H1 (cell line): ENCODE measurements around the gene ATP2B3. TPM values are rescaled to one million over a fixed set of nuclear protein-coding genes. Genes with fewer than 3 reads are reported as not detected.

Source experiments
- CTCF ChIA-PET: fragments of 300-600 bp; sonication (Branson Sonifier 250); formaldehyde crosslinking; loops from one replicate; lab custom pipeline; 2021; ENCODE audit not compliant: partially characterized antibody; lab: Charles Lee
- POLR2A ChIA-PET: fragments of 300-600 bp; sonication (Branson Sonifier 250); formaldehyde crosslinking; loops from one replicate; lab custom pipeline; 2021; ENCODE audit warnings: inconsistent platforms; ENCODE audit not compliant: partially characterized antibody; lab: Charles Lee
- DNase-seq, 2 experiments: peaks; one replicate each; pipeline versions ENCODE4 v3.0.0 to v3.0.0-alpha.2; 2010 to 2022; ENCODE audit warnings: low spot score in 2 of 2, low read depth in 1 of 2, mixed read lengths in 1 of 2
- FAIRE-seq: peaks from 2 replicates; lab custom pipeline; 2011; peaks lifted over from hg19 to GRCh38; lab: Jason Lieb, UNC
- H2AFZ ChIP-seq: 2 replicates; pipeline ENCODE4 v1.8.1; 2012; ENCODE audit warnings: low read length, inconsistent platforms
- H2AK5ac ChIP-seq: 2 replicates; pipeline ENCODE4 v1.6.1; 2013; ENCODE audit warnings: low read depth, low read length
- H2BK120ac ChIP-seq: replicated peaks from 2 replicates; pipeline ENCODE3; 2013; ENCODE audit warnings: low read depth, low read length, inconsistent platforms
- H2BK12ac ChIP-seq: 2 replicates; pipeline ENCODE4 v1.6.1; 2013; ENCODE audit warnings: low read depth, low read length
- H2BK15ac ChIP-seq: 2 replicates; pipeline ENCODE4 v1.6.1; 2013; ENCODE audit warnings: low read length
- H2BK20ac ChIP-seq: 2 replicates; pipeline ENCODE4 v1.6.1; 2013; ENCODE audit warnings: low read length
- H2BK5ac ChIP-seq: 2 replicates; pipeline ENCODE4 v1.6.1; 2013; ENCODE audit warnings: low read depth, low read length
- H3K14ac ChIP-seq: 2 replicates; pipeline ENCODE4 v1.6.1; 2013; ENCODE audit warnings: inconsistent platforms; ENCODE audit not compliant: insufficient read length
- H3K18ac ChIP-seq: 2 replicates; pipeline ENCODE4 v1.6.1; 2013; ENCODE audit warnings: low read length; ENCODE audit errors: extremely low read depth
- H3K23ac ChIP-seq: 2 replicates; pipeline ENCODE4 v1.6.1; 2013; ENCODE audit warnings: inconsistent platforms; ENCODE audit not compliant: insufficient read length
- H3K23me2 ChIP-seq: 2 replicates; pipeline ENCODE4 v1.6.1; 2013; ENCODE audit warnings: low read depth, low read length
- H3K27ac ChIP-seq: 2 replicates; pipeline ENCODE4 v1.6.1; 2011; ENCODE audit warnings: low read depth, low read length, inconsistent platforms
- H3K27me3 ChIP-seq, 4 experiments: replicated peaks in 1 of 4; 1 replicate in 1 of 4; 2 replicates in 3 of 4; pipeline versions ENCODE4 v1.6.1 to v1.8.1; 2011 to 2013; ENCODE audit warnings: low read length in 3 of 4, mild to moderate bottlenecking in 3 of 4, inconsistent platforms in 2 of 4, mixed read lengths in 2 of 4, moderate library complexity in 1 of 4; ENCODE audit not compliant: control insufficient read depth in 3 of 4, insufficient read depth in 3 of 4; ENCODE audit errors: extremely low read depth in 1 of 4
- H3K36me3 ChIP-seq, 4 experiments: 2 replicates each; pipeline versions ENCODE4 v1.6.1 to v1.8.1; 2011 to 2013; ENCODE audit warnings: mild to moderate bottlenecking in 4 of 4, low read length in 3 of 4, moderate library complexity in 2 of 4, control low read depth in 1 of 4, inconsistent platforms in 1 of 4; ENCODE audit not compliant: insufficient read depth in 4 of 4, control insufficient read depth in 2 of 4
- H3K4ac ChIP-seq: replicated peaks from 2 replicates; pipeline ENCODE3; 2013; ENCODE audit warnings: low read length, low read depth, mixed read lengths, inconsistent platforms; ENCODE audit not compliant: insufficient read length
- H3K4me1 ChIP-seq, 4 experiments: replicated peaks in 1 of 4; 1 replicate in 1 of 4; 2 replicates in 3 of 4; pipeline versions ENCODE4 v1.6.1 to v1.8.1; 2011 to 2013; ENCODE audit warnings: low read length in 3 of 4, inconsistent platforms in 2 of 4, mixed read lengths in 1 of 4; ENCODE audit not compliant: insufficient read depth in 4 of 4, control insufficient read depth in 3 of 4
- H3K4me2 ChIP-seq, 2 experiments: 2 replicates each; pipeline versions ENCODE4 v1.6.1 to v1.8.1; 2011 to 2013; ENCODE audit warnings: low read depth in 2 of 2, low read length in 2 of 2, control low read depth in 1 of 2, inconsistent platforms in 1 of 2, mild to moderate bottlenecking in 1 of 2; ENCODE audit not compliant: insufficient read depth in 1 of 2
- H3K4me3 ChIP-seq, 4 experiments: fragments of 200-600, 300-600 bp in 1 of 4; sonication (generic), shearing (Covaris generic), sonication (Bioruptor Twin) in 1 of 4; 2 replicates each; pipeline versions ENCODE4 v1.5.1 to v1.8.1; 2011 to 2016; ENCODE audit warnings: low read length in 4 of 4, low read depth in 3 of 4, control low read depth in 2 of 4, inconsistent platforms in 2 of 4, mild to moderate bottlenecking in 2 of 4, mixed read lengths in 1 of 4, moderate library complexity in 1 of 4; ENCODE audit not compliant: insufficient read depth in 2 of 4; ENCODE audit errors: extremely low read depth in 1 of 4
- H3K56ac ChIP-seq: replicated peaks from 2 replicates; pipeline ENCODE3; 2013; ENCODE audit warnings: low read depth, mild to moderate bottlenecking, mixed read lengths, low read length, inconsistent platforms; ENCODE audit not compliant: insufficient read length
- H3K79me1 ChIP-seq: 2 replicates; pipeline ENCODE4 v1.6.1; 2013; ENCODE audit warnings: low read depth, low read length, control low read depth
- H3K79me2 ChIP-seq, 2 experiments: 2 replicates each; pipeline versions ENCODE4 v1.6.1 to v1.8.1; 2012 to 2013; ENCODE audit warnings: low read length in 2 of 2, mild to moderate bottlenecking in 2 of 2, inconsistent platforms in 1 of 2; ENCODE audit not compliant: insufficient read depth in 2 of 2, control insufficient read depth in 1 of 2
- H3K9ac ChIP-seq, 4 experiments: replicated peaks in 1 of 4; 1 replicate in 1 of 4; 2 replicates in 3 of 4; pipeline versions ENCODE4 v1.6.1 to v1.8.1; 2011 to 2013; ENCODE audit warnings: low read depth in 3 of 4, low read length in 3 of 4, control low read depth in 2 of 4, mild to moderate bottlenecking in 2 of 4, moderate library complexity in 2 of 4, inconsistent platforms in 1 of 4; ENCODE audit errors: extremely low read depth in 1 of 4
- H3K9me3 ChIP-seq, 2 experiments: 2 replicates each; pipeline versions ENCODE4 v1.6.1 to v1.8.1; 2012 to 2013; ENCODE audit warnings: mild to moderate bottlenecking in 2 of 2, moderate library complexity in 2 of 2, control low read depth in 1 of 2, inconsistent platforms in 1 of 2, low read depth in 1 of 2, low read length in 1 of 2, mixed read lengths in 1 of 2; ENCODE audit not compliant: insufficient read depth in 2 of 2
- H4K20me1 ChIP-seq, 2 experiments: replicated peaks in 1 of 2; 2 replicates each; pipeline versions ENCODE3 to v1.8.1; 2011 to 2013; ENCODE audit warnings: inconsistent platforms in 2 of 2, low read length in 2 of 2, mild to moderate bottlenecking in 1 of 2; ENCODE audit not compliant: insufficient read depth in 2 of 2, control insufficient read depth in 1 of 2
- H4K5ac ChIP-seq: 2 replicates; pipeline ENCODE4 v1.6.1; 2013; ENCODE audit warnings: low read length, low read depth, mixed read lengths, inconsistent platforms; ENCODE audit not compliant: insufficient read length
- H4K8ac ChIP-seq: 2 replicates; pipeline ENCODE4 v1.8.0; 2013; ENCODE audit warnings: mild to moderate bottlenecking, moderate library complexity, low read length, inconsistent platforms; ENCODE audit not compliant: insufficient read depth; ENCODE audit errors: extremely low read depth
- H4K91ac ChIP-seq: replicated peaks from 2 replicates; pipeline ENCODE3; 2013; ENCODE audit warnings: low read length, mixed read lengths, inconsistent platforms; ENCODE audit not compliant: insufficient read length
- CHD1 ChIP-seq: IDR thresholded peaks from 2 replicates; pipeline ENCODE4 v1.6.1; 2012; ENCODE audit warnings: low read depth, low read length, improper control_type of control experiment
- FOSL1 ChIP-seq: IDR thresholded peaks from 2 replicates; pipeline ENCODE4 v1.6.1; 2011; ENCODE audit warnings: mild to moderate bottlenecking, low read depth, low read length, moderate library complexity; ENCODE audit not compliant: insufficient read depth
- NRF1 ChIP-seq: IDR thresholded peaks from 2 replicates; pipeline ENCODE4 v1.6.1; 2011; ENCODE audit warnings: mild to moderate bottlenecking, low read depth, low read length, improper control_type of control experiment
- WGBS, 2 experiments: shearing (Covaris generic) in 1 of 2; methylation state at CpG; one replicate each; pipeline versions ENCODE4 v1.1.6 to v1.1.7; 2013 to 2015; ENCODE audit warnings: low lambda C conversion rate in 2 of 2, mixed read lengths in 2 of 2, inconsistent platforms in 1 of 2, low coverage in 1 of 2, missing lambda C conversion rate in 1 of 2; ENCODE audit not compliant: insufficient replicate concordance in 2 of 2, insufficient coverage in 1 of 2, insufficient read length in 1 of 2; ENCODE audit errors: extremely low coverage in 1 of 2, missing lambda C conversion rate in 1 of 2; 5-methylcytosine and 5-hydroxymethylcytosine counted together
- polyA plus RNA-seq, 7 experiments: library from polyadenylated mRNA; depleted of rRNA in 3 of 7; stranded (reverse) in 5 of 7; unstranded in 2 of 7; fragments of >200 nt in 5 of 7; fragments of 200-250 nt in 2 of 7; gene quantifications; 1 replicate in 5 of 7; 2 replicates in 1 of 7; 4 replicates in 1 of 7; pipeline versions ENCODE4 v1.2.1 to v1.2.3, GENCODE V29; 2011 to 2013; ENCODE audit warnings: missing spikeins in 2 of 7, mixed read lengths in 2 of 7
- total RNA-seq: library from RNA; stranded (reverse); fragmentation: NEBNext Ultra II Directional; extraction: Animal tissue kit (Norgen Biotek cat#: 25700); gene quantifications from 2 replicates; pipeline ENCODE4 v1.2.1, GENCODE V29; 2021

The ATP2B3 gene
- total and polyA plus RNA-seq, 2 of the 8 experiments (the other 6 are each of a cell fraction or from before 2014, with no cell fraction given), result 0.14 to 0.19 TPM

DNA sequence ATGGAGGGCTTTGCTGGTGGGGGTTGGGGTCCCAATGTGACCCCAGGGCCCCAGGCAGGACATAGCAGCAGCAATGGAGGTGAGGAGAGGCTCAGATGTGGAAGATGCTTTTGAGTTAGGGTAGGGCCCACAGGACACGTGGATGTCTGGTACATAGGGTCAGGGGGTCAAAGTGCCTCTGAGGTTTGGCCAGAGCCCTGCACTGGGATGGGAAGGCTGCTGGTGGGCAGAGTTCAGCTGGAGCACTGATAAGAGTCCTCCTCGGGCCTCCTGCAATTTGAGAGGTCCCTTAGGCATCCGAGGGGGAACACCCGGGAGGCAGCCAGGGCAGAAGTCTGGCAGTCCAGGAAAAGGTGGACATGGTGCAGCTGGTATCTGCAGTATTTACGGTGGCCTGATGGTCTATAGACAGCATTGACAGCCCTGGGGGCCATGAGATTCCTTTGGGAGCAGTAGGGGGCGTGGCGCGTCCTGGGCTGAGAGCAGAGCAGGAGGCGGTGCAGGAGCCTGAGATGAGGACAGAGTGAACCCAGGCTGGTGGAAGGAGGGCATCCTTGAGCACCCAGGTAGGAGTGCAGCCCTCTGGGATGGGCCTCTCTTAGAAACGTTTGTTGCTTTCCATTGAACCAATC is 58.9 kb downstream of the ATP2B3 start:
- H2BK15ac ChIP-seq, result no peak overlapping the region
- H3K14ac ChIP-seq, result no peak overlapping the region
- 100% methylated on average over 1 of the region's 10 CpGs; no CpG with 5 or more reads in 1 of the 2 experiments for WGBS, 2 experiments
- no peak overlapping the region for H3K4me2 ChIP-seq
- H2BK12ac ChIP-seq, result no peak overlapping the region
- FAIRE-seq, result no peak
- no peak overlapping the region for H2BK5ac ChIP-seq
- no peaks in the 10 kb centered on the region for H3K36me3 ChIP-seq
- H4K91ac ChIP-seq, result no peak overlapping the region
- H3K27ac ChIP-seq, result no peak overlapping the region
- no peak overlapping the region for H2BK120ac ChIP-seq
- H4K8ac ChIP-seq, result no peak overlapping the region
- H3K9ac ChIP-seq, result no peak overlapping the region
- H4K20me1 ChIP-seq, result no peaks in the 10 kb centered on the region
- peaks cover 0 to 9% (median 1%) of the 10 kb centered on the region in 4 experiments; a peak in 3 of 7 replicates for H3K4me1 ChIP-seq
- no peaks in the 10 kb centered on the region for H3K23me2 ChIP-seq
- no peak overlapping the region for H2AFZ ChIP-seq
- no peak overlapping the region for H2BK20ac ChIP-seq
- H3K79me2 ChIP-seq, result no peaks in the 10 kb centered on the region
- no peaks in the 10 kb centered on the region for H3K9me3 ChIP-seq
- POLR2A ChIA-PET, result no interaction called here
- H3K23ac ChIP-seq, result no peak overlapping the region
- no peak overlapping the region for H2AK5ac ChIP-seq
- H3K4ac ChIP-seq, result no peak overlapping the region
- no peaks in the 10 kb centered on the region for H3K27me3 ChIP-seq
- TF ChIP-seq FOSL1, result no peak
- no peak for TF ChIP-seq NRF1
- TF ChIP-seq CHD1, result no peak
- TF ChIP-seq, all 59 proteins: peak for 0
- Histone ChIP-seq H3K4me3 (no peak overlapping the region), H3K79me1 (no peaks in the 10 kb centered on the region; the same call in 1 of the 2 replicates), H4K5ac (no peak overlapping the region), H3K18ac (no peak overlapping the region), H3K56ac (no peak overlapping the region)
- CTCF ChIA-PET, result interaction anchor here (0.9 to 7.6 kb wide), 10 partner anchors 12 to 90 kb away, joined by 3 to 47 read pairs (median 5); no protein-coding TSS in a partner anchor
- no peak for DNase-seq
